Measurements from ENCODE around the gene GALNT16.
"Not testable (repeated sequence)": the region's sequence is repeated elsewhere in the genome, so short reads cannot be mapped to it uniquely, and the experiment has no call there.

The GALNT16 gene

DNA sequence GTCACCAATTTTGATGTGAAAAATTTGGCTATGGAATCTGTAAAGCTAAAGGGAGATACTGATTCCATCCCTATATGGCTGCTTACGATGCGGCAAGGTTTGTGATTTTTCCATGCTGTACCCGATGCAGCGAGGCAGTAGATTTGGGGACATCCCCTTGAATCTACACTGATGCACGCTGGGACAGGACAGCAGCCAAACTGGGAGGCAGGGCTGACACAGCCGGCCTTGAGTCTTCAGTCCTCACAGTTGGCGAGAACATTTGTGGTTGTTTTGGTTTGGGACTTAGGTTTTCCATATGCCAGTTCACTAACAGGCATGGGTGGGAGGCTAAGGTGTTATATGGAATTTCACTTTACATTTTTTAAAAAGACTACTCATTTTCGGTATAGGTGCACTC, 3.8 kb downstream of the GALNT16 start:
- Mint-ChIP-seq H3K27me3 (peaks cover 77% of the 10 kb centered on the region), H3K4me3 (no peak overlapping the region), H3K27ac (no peak overlapping the region), H3K4me1 (peaks cover 6% of the 10 kb centered on the region), H3K9me3 (no peaks in the 10 kb centered on the region), H3K36me3 (no peaks in the 10 kb centered on the region)
- no peak for DNase-seq
- CTCF ChIA-PET, result interaction anchor here (1.2 to 1.4 kb wide), 2 partner anchors 21 to 196 kb away, joined by 3 read pairs; no protein-coding TSS in a partner anchor

DNA sequence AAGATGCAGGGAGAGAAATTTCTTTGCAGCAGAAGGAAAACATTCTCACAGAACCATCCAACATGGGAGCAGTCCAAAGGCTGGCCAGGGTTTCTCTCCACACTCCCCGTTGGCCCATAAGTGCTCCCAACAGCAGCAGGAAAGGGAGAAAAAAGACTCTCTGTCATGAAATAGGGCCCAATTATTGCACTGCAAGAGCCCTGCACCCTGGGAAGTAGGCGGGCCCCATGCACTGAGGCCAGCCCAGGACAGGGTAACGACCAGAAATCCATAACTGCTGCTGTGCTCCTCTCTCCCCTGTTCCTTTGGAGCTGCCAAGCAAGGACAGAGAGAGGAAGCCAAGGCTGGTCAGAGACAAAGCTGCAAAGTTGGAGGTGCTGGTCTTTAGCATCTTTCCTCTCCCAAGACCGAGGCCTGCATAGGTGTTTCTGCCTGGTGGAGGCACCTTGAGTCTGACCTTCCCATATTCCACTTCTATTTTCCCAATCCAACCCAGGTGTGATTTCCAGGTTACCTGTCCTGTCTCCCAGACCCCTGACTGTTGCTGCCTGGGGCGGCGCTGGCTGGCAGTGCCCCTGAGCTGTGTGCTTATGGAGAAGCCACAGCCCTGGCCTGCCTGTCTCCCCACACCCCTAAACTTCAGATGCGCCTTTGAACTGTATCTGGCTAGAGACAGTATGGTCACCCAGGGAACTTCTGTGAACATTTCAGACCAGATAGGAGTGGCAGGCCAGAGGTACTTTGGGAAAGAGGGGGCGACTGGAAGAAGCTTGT, 6.8 kb downstream of the GALNT16 start:
- peak; percentile 14 for DNase-seq
- no peak overlapping the region for H3K27ac Mint-ChIP-seq

DNA sequence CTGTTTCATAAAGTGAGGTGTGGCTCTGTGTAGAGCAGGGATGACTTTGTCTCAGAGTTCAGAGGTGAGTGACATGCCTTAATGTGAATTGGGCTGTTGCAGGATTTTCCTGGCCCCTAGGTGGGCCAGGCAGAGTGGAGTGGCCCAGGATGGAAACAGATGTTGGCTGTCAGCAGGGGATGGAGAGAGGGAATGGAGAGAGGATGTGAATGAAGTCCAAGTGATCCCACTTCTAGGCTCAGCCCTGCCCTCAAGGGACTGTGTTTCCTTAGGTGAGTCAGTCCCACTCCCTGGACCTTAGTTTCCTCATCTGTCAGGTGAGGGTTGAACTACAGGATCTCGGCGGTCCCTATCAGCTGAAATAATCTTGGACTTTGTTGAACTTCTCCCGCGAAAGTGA, 7.5 kb downstream of the GALNT16 start:
- no peaks in the 10 kb centered on the region for H3K36me3 Mint-ChIP-seq
- no peak overlapping the region for H3K4me3 Mint-ChIP-seq
- peaks cover 45% of the 10 kb centered on the region for H3K27me3 Mint-ChIP-seq
- CTCF ChIA-PET, result no interaction called here
- no peaks in the 10 kb centered on the region for H3K4me1 Mint-ChIP-seq
- no peak overlapping the region for H3K27ac Mint-ChIP-seq
- H3K9me3 Mint-ChIP-seq, result no peaks in the 10 kb centered on the region
- peak; percentile 3 for DNase-seq

More for the DNA sequence above, 6.8 kb downstream of the GALNT16 start:
- Mint-ChIP-seq H3K4me1 (no peaks in the 10 kb centered on the region), H3K36me3 (no peaks in the 10 kb centered on the region), H3K27me3 (peaks cover 52% of the 10 kb centered on the region), H3K4me3 (no peak overlapping the region), H3K9me3 (no peaks in the 10 kb centered on the region)
- CTCF ChIA-PET, result no interaction called here

DNA sequence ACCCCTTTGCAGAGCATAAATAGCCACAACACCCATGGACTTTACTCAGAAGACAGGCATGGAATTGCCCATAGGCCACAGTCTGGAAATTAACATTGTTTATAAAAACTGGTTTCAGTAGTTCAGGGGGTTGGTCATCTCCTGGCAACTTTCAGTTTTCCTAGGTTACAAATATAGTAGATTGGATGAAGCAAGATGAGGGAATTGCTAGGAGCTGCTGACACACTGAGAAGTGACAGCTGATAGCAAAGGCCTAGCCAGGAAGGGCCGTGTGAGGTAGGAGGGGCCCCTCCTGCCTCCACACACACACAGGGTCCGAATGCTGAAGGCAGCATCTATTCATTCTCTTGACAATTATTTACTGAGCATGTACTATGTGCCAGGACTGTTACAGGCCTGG, 8.3 kb downstream of the GALNT16 start:
- Mint-ChIP-seq H3K27me3 (peaks cover 41% of the 10 kb centered on the region), H3K36me3 (no peaks in the 10 kb centered on the region), H3K27ac (no peak overlapping the region), H3K4me3 (no peak overlapping the region), H3K9me3 (no peaks in the 10 kb centered on the region), H3K4me1 (no peaks in the 10 kb centered on the region)
- CTCF ChIA-PET, result no interaction called here
- DNase-seq, result no peak

DNA sequence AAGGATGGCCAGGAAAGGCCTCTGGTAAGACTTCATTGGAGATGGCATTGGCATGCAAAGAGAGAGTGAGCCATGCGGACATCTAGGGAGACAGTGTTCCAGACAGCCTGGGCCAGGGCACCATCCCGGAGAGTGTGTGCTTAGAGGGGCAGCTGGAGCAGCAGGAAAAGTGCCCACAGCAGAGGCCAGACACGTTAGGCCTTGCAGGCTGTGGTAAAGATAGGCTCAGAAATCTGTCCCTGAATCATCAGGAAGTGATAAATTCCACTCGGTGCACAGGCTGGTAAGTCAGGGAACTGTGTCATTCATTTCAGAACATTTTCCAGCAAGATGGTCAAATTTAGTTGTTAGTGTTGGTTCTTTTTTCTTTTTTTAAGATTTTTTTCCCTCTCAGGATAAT, 8.8 kb downstream of the GALNT16 start:
- no peak overlapping the region for H3K27ac Mint-ChIP-seq
- no peak for DNase-seq
- CTCF ChIA-PET, result no interaction called here
- H3K27me3 Mint-ChIP-seq, result peaks cover 36% of the 10 kb centered on the region
- no peak overlapping the region for H3K4me3 Mint-ChIP-seq
- H3K36me3 Mint-ChIP-seq, result no peaks in the 10 kb centered on the region
- H3K9me3 Mint-ChIP-seq, result no peaks in the 10 kb centered on the region
- no peaks in the 10 kb centered on the region for H3K4me1 Mint-ChIP-seq

DNA sequence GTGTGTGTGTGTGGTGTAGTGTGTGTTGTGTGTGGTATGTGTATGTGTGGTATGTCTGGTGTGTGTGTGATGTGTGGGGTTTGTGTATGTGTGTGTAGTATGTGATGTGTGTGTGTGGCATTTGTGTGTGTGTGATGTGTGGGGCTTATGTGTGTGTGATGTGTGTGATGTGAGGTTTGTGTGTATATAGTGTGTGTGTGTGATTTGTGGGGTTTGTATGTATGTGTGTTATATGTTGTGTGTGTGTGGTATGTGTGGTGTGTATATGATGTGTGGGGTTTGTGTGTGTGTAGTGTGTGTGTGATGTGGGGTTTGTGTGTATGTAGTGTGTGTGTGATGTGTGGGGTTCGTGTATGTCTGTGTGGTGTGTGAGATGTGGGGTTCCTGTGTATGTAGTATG, 9.4 kb downstream of the GALNT16 start:
- H3K4me1 Mint-ChIP-seq, result no peaks in the 10 kb centered on the region
- no peak overlapping the region for H3K4me3 Mint-ChIP-seq
- no peak for DNase-seq
- no peaks in the 10 kb centered on the region for H3K9me3 Mint-ChIP-seq
- CTCF ChIA-PET, result no interaction called here
- no peak overlapping the region for H3K27ac Mint-ChIP-seq
- H3K27me3 Mint-ChIP-seq, result peaks cover 32% of the 10 kb centered on the region
- no peaks in the 10 kb centered on the region for H3K36me3 Mint-ChIP-seq

DNA sequence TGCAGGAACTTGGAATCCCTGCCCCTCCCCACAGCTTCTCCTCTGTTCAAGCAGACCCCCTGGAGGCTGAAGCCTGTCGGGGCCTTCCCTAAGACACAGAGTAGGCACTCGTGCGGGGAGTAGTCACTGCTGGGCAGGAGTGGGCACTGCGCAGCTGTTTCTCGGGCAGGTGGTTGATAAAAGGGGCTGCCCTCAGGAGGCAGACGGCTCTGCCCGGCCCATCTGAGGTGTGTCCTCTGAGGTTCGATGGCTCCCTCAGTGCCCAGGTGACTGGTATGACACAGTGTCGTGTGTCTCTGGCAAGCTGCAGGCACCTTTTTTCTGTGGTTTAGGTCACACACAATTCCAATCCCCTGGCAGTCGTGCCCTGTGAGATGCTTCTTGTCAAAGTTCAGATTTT, 10.1 kb downstream of the GALNT16 start:
- H3K4me3 Mint-ChIP-seq, result no peak overlapping the region
- no peak for DNase-seq
- CTCF ChIA-PET, result no interaction called here
- no peaks in the 10 kb centered on the region for H3K36me3 Mint-ChIP-seq
- no peaks in the 10 kb centered on the region for H3K9me3 Mint-ChIP-seq
- H3K27me3 Mint-ChIP-seq, result peaks cover 25% of the 10 kb centered on the region
- no peak overlapping the region for H3K27ac Mint-ChIP-seq
- H3K4me1 Mint-ChIP-seq, result no peaks in the 10 kb centered on the region

DNA sequence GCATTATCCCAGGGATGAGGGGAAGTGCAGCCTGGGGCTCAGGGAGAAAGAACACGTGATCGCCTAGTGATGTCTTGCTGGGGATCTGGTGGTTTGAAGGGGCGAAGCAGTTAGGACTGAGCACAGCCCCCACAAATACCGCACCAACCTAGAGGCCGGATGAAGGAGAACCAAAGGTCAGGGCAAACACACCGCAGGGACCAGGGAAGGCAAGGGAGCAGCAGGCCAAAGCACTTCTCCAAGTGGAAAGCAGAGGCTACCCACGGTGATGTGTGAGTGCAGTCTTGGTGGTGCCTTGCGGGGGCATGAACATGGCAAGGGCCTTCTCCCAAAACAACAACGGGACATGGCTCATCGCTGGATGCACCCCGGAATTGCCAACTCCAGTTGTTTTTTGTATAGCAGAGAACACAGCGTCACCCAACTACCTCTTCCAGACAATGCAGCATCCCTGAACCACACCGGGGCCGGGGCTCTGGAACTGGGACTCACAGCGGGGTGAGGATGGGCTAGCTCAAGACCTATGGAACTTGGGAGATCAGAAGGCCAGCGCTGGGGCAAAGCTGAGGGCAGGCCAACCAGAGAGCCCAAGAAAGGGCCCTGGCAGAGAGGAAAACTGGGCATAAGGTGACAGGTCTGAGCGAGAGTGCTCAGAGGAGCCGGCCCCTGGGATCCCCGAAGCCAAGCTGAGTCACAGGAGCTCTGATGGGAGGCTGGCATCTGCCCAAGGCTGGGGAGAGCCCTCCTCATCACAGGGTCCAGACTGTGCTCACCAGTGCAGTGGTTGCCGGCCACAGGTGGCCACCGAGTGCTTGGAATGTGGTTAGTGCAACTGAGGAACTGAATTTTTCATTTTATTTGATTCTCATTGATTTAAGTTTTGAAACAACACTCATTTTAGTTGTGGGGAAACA, 11.1 kb downstream of the GALNT16 start:
- Mint-ChIP-seq H3K4me3 (no peak overlapping the region), H3K9me3 (no peaks in the 10 kb centered on the region), H3K36me3 (no peaks in the 10 kb centered on the region), H3K27ac (no peak overlapping the region), H3K4me1 (no peaks in the 10 kb centered on the region), H3K27me3 (peaks cover 17% of the 10 kb centered on the region)
- CTCF ChIA-PET, result no interaction called here
- no peak for DNase-seq

DNA sequence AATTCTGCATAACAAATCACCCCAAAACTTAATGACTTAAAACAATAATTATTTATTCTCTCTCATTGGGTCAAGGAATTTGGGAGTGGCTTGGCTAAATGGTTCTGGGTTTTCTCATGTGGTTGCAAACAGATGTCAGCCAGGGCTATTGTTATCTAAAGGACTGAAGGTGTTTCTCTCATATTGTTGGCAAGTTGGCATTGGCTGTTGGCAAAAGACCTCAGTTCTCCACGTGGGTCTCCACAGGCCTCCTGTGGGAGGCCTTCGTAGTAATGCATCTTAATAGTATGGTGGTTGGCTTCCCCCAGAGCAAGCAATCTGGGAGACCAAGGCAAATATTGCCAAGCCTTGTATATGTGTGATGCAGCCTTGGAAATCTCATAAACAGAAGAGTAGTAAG, 14.4 kb downstream of the GALNT16 start:
- Mint-ChIP-seq H3K9me3 (no peaks in the 10 kb centered on the region), H3K27me3 (peaks cover 14% of the 10 kb centered on the region), H3K36me3 (no peaks in the 10 kb centered on the region), H3K4me1 (no peaks in the 10 kb centered on the region), H3K4me3 (no peak overlapping the region), H3K27ac (no peak overlapping the region)
- CTCF ChIA-PET, result interaction anchor here (1.0 kb wide), 1 partner anchor 185 kb away, joined by 3 read pairs; no protein-coding TSS in a partner anchor
- DNase-seq, result no peak

DNA sequence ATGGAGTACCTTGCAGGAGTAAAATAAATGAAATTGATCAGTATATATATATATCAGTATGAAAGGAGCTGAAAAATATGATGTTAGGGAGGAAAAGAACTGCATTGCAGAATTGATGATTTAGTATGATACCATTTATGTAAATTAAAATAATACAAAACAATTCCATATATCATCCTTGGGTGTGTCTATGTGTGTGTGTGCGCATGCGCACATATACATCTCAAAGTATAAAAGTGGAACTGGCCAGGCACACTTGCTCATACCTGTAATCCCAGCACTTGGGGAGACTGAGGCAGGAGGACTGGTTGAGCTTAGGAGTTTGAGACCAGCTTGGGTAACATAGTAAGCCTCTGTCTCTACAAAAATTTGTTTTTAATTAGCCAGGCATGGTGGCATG, 15.4 kb downstream of the GALNT16 start:
- Mint-ChIP-seq H3K27me3 (peaks cover 17% of the 10 kb centered on the region), H3K27ac (no peak overlapping the region), H3K9me3 (no peaks in the 10 kb centered on the region), H3K4me3 (no peak overlapping the region), H3K4me1 (no peaks in the 10 kb centered on the region), H3K36me3 (no peaks in the 10 kb centered on the region)
- CTCF ChIA-PET, result interaction anchor here (1.0 kb wide), 1 partner anchor 184 kb away, joined by 3 read pairs; no protein-coding TSS in a partner anchor
- no peak for DNase-seq

DNA sequence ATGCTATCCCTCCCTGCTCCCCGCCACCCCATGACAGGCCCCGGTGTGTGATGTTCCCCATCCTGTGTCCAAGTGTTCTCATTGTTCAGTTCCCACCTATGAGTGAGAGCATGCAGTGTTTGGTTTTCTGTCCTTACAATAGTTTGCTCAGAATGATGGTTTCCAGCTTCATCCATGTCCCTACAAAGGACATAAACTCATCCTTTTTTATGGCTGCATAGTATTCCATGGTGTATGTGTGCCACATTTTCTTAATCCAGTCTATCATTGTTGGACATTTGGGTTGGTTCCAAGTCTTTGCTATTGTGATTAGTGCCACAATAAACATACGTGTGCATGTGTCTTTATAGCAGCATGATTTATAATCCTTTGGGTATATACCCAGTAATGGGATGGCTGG, 17.4 kb downstream of the GALNT16 start:
- H3K9me3 Mint-ChIP-seq, DNase-seq, H3K4me3 Mint-ChIP-seq, H3K36me3 Mint-ChIP-seq, CTCF ChIA-PET, H3K4me1 Mint-ChIP-seq, H3K27ac Mint-ChIP-seq: not testable (repeated sequence)
- H3K27me3 Mint-ChIP-seq, result peaks cover 16% of the 10 kb centered on the region

DNA sequence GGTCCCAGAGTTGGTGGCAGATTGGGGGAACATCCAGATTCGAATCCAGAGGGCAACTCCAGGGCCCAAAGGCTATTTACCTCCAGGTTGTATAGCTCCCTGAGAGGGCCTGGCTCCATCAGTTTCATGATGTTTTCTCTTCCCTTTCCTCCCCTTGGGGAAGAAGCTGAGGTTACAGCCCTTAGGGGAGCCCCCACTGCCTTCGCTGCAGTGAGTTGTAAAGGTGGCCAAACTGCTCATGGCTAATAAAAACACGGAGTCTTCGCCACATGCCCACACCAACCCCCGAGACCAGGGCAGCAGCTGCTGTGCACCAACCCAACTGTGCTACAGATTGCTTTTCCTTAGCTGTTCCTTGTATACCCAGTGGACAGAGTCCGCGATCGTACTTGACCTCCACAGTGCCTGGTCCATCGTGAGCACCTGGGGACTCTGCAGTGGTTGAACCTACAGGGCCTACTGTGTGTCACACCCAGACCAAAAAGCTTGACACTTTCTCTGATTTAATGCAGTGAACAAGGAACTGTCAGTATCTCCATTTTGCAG, 20.9 kb downstream of the GALNT16 start:
- Mint-ChIP-seq H3K9me3 (no peaks in the 10 kb centered on the region), H3K4me3 (no peak overlapping the region), H3K36me3 (no peaks in the 10 kb centered on the region), H3K27me3 (peaks cover 16% of the 10 kb centered on the region), H3K4me1 (no peaks in the 10 kb centered on the region), H3K27ac (no peak overlapping the region)
- CTCF ChIA-PET, result no interaction called here
- peak; percentile 1 for DNase-seq

DNA sequence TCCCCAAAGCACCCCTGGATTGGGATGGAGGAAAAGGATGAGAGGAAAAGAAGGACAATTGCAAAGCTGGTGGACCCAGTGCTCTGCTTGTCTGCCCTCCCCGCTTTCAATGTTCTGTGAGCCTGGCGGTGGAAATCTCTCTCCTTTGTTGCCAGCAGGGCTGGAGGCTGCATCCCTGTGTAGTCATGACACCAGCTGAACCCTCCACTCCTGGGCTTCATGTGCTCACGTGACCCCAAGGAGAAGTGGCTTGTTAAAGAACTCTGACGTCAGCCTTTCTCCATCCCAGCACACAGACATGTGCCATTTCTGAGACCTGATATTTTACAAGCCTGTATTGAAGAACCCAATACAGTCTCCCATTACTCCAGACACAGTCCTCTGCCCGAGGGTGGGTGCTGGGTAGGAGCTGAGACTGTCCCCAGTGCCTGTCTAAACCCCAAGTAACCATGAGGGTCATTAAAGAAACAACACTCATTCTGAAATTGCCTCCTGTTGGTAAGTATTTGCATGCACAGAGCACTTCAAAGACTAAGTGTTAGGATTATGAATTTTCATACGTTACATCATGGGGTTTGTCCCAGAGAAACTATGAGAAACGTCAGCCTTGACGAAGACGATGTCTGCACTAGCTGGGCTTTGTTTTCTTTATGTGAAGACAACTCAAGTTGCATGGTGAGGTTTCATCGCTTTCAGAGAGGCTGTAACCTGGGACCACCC, 21.7 kb downstream of the GALNT16 start:
- Mint-ChIP-seq H3K4me3 (no peak overlapping the region), H3K27me3 (peaks cover 17% of the 10 kb centered on the region), H3K36me3 (no peaks in the 10 kb centered on the region), H3K9me3 (no peaks in the 10 kb centered on the region), H3K27ac (no peak overlapping the region), H3K4me1 (no peaks in the 10 kb centered on the region)
- CTCF ChIA-PET, result no interaction called here
- DNase-seq, result peak; percentile 13

DNA sequence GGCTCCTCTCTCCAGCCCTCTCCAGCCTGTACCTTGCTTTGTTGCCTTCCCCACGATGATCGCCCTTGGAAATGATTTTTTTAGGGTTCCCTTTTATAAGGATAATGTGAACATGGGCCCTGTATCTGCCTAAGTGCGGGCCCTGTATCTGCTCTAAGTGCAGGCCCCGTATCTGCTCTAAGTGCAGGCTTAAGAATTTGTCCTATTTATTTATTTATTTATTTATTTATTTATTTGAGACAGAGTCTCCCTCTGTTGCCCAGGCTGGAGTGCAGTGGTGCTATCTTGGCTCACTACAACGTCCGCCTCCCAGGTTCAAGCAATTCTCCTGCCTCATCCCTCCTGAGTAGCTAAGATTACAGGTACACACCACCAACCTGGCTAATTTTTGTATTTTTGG, 22.5 kb downstream of the GALNT16 start:
- no peaks in the 10 kb centered on the region for H3K4me1 Mint-ChIP-seq
- H3K4me3 Mint-ChIP-seq, result no peak overlapping the region
- peaks cover 21% of the 10 kb centered on the region for H3K27me3 Mint-ChIP-seq
- H3K9me3 Mint-ChIP-seq, result no peaks in the 10 kb centered on the region
- no peaks in the 10 kb centered on the region for H3K36me3 Mint-ChIP-seq
- CTCF ChIA-PET, result no interaction called here
- H3K27ac Mint-ChIP-seq, result no peak overlapping the region
- peak; percentile 2 for DNase-seq

Measured in activated naive CD4-positive, alpha-beta T cell treated with anti-CD3 and anti-CD28 coated beads, Interleukin-2, amount 10 ng/mL, durations not matched to agents 7 days and 5 days (primary cell).